Skin of body (tissue), 2 donors: Measurements from ENCODE around the gene B4GALT2. TPM values are rescaled to one million over a fixed set of nuclear protein-coding genes. Genes with fewer than 3 reads are reported as not detected.

Experiments used
- DNase-seq: peaks from one replicate; lab custom pipeline; 2025; lab: John Stamatoyannopoulos, UW
- total RNA-seq: library from RNA; depleted of rRNA; stranded (reverse); fragments of >200 nt; gene quantifications from one replicate; pipeline ENCODE4 v1.2.3, GENCODE V29; 2014

The B4GALT2 gene, protein sequence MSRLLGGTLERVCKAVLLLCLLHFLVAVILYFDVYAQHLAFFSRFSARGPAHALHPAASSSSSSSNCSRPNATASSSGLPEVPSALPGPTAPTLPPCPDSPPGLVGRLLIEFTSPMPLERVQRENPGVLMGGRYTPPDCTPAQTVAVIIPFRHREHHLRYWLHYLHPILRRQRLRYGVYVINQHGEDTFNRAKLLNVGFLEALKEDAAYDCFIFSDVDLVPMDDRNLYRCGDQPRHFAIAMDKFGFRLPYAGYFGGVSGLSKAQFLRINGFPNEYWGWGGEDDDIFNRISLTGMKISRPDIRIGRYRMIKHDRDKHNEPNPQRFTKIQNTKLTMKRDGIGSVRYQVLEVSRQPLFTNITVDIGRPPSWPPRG
- total RNA-seq, result 20.8 TPM

DNA sequence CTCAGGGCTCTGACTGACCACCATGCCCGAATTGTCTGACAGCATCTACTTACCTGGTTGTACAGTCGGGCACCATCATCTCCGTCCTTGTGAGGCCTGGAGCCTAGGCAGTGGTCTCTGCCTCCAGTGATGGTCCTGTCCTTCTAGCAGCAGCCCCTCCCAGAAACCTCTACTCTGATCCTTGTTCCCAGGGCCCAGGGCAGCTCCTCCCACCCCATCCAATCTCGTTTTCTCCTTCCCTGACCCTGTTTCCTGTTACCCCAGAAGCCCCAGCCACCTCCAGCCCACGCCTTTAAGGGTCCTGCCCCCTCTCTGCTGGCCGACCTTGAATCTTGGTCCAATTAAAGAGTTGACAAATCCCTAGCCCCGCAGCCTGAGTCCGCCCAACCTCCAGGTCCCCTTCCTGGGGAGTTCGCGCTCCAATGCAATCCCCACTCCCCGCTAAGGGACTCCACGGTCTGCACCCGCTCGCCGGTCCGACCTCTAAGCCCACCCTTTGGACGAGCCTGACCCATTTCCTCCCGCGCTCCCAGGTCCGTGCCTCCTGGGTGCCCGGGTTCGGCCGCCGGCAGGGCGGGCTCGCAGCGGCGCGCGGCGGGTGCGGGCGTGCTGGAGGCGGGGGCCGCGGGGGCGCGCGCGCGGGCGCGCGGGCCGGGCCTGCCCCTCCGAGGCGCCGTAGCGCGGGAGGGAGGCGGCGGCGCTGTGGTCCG is at the start of gene B4GALT2:
TSS of gene B4GALT2 (plus strand) at position 660 of the 710 bp plus-strand sequence. CDS start 1,951 bp downstream, outside the sequence.
- DNase-seq, result no peak

GRCh38 chr1:43930168-43930948 is 48.7 kb upstream of the B4GALT2 start:
- no peak for DNase-seq

- DNase-seq, result no peak
Observed at GRCh38 chr1:43930949-43931275, 48.1 kb upstream of the B4GALT2 start.

DNA sequence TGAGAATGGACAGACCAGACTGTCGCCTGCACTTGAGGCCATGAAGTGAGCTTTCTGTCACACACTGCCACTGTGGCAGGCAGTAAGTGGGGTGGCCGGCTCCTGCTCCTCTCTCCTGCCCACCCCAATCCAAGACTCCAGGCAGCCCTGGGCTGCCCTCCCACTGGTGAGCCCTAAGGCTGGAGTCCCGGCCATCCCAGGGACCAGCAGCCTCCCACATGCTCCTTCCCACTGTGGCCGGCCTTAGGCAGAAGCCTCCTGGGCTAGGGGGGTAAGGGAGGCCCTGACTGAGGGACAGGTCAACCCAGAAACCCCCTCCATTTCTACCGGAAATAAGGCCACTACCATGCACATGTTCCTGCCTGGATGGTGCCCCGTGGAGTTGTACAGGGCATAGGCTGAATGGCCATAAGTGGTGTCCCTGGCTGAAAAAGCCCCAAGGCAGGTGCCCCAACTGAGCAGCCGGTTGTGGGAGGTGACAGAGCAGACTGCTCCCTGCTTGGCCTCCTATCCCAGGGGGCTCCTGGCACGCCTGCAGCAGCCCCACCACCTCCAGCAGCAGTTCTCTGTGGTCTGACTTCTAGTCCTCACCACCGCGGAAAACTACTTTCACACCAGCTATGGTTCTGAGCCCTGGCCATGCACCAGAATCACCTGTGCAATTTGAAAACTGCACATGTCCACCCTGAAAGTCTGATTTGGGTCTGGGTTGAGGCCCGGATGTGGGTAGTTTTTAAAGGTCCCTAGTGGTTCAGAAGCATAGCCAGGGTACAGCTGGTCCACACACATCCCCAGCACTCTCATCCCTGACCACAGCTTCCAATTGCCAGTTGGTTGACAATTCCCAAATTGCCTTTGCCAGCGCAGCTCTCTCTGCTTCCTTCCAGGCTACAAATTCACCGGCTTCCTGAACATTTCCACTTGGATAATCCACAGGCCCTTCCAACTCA is 47.0 kb upstream of the B4GALT2 start:
- no peak for DNase-seq

- no peak for DNase-seq
Observed at GRCh38 chr1:43932786-43933385, 46.1 kb upstream of the B4GALT2 start.

GRCh38 chr1:43933386-43934100 is 45.5 kb upstream of the B4GALT2 start, which contains the start of gene ARTN:
TSS of gene ARTN (plus strand) at chr1:43933801. CDS start at chr1:43935657, 1,856 bp downstream.
- DNase-seq, result no peak

GRCh38 chr1:43934101-43934985 is 44.7 kb upstream of the B4GALT2 start:
- peak; percentile 40 for DNase-seq

- no peak for DNase-seq
Observed at GRCh38 chr1:43934986-43935324, 44.1 kb upstream of the B4GALT2 start.

GRCh38 chr1:43935711-43936427 is 43.1 kb upstream of the B4GALT2 start:
- DNase-seq, result no peak

- DNase-seq, result no peak
Observed at GRCh38 chr1:43936431-43937151, 42.4 kb upstream of the B4GALT2 start.

DNA sequence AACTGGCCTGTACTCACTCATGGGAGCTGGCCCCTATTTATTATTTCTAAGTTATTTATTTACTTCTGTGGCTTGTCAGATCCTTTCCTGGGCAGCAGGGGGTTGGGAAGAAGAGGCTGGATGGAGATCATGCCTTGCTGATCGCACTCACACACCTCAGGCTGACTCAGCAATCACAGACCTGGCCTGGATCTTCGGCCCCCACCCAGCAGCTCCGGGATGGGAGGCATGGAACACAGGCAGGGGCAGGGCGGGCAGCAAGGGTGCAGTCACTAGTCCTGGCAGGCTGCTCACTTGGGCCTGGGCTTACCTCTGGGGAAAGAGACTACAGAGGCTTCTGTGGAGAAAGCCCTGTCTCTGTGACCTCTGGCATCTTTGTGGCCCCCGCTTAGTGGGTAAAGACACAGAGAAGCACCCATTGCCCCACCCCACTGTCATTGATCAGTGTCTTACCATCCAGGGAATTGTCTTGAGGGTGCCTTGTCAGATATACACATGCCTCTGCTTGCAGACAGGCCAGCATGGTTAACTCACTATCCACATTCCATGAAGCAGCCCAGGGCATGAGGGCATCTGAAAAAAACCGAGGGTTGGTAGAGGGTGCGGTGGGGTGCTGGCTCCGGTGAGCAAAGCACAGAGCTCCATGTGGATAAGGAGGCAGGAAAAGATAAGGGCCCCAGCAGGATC is 41.7 kb upstream of the B4GALT2 start:
- DNase-seq, result no peak

DNA sequence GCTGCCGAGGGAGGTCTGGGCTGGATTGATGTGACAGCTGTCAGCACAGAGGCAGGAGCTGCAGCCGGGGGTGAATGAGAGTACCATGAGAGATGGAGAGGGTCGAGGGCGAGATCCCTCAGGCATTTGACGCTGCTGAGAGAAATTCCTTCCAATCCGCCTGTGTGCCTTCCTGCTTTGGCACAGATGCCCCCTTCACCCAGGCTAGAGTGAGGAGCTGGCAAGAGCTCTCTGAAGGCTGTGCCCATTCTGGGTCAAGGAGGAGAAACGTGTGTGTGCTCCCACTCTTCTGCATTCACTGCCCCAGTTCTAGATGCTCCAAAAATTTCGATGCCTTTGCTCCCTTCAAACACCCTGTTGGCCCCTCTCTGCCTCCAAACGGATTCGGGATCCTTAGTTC is 40.6 kb upstream of the B4GALT2 start:
- DNase-seq, result no peak

DNA sequence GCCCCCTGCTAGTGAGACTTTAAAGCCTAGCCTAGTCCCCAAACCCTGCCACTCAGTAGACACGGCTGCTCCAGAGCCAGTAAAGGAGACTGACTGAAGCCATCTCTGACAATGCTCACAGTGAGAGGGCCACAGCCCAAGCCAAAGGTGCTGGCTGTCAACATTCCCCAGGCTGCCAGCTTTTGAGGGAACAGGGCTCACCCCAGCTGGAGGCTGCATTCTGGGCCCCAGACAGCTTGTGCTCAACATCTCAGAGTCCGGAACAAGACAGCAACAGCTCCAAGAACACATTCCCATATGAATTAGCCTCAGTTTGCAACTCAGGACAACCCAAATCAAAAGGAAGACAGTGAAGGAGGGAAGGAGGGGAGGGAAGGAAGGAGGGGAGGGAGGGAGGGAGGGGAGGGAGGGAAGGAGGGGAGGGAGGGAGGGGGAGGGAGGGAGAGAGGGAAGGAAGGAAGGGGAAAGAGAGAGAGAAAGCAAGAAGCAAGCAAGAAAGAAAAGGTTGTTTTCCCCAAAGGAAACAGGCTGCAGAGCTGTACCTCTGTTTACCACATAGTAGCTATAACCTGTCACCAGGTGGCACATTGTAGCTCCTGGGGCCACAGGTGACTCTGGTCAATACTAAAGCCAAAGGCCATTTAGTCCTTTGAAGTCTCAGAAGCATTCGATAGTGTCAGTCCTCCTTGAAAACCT is 40.0 kb upstream of the B4GALT2 start:
- no peak for DNase-seq

DNA sequence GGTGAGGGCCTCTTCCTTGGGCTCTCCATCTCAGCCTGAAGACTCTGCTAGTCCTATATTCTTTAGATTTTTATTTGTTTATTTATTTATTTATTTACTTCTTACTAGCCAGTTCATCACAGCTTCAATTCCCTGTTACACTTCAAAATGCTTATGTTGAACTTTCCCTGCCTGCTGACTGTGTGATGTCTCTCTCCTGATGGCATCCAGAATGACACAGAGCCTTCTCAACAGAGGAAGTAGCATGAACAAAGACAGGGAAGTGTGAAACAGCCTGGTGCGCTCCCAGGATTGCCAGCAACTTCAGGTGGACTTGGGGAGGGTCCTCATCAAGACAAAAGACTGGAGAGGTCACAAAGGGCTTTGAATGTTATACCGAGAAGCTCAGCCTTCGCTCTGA is 36.6 kb upstream of the B4GALT2 start:
- DNase-seq, result no peak

- DNase-seq, result no peak
Observed at GRCh38 chr1:43944860-43945259, 34.1 kb upstream of the B4GALT2 start.

- no peak for DNase-seq
Observed at GRCh38 chr1:43945674-43946235, 33.3 kb upstream of the B4GALT2 start.
